Nephron progenitor cell (in vitro differentiated cells): Measurements from ENCODE around the gene AFF2.

ENCODE experiments used
- DNase-seq: peaks from one replicate; pipeline ENCODE4 v3.0.0; 2021
- H3K27ac Mint-ChIP-seq: 2 replicates; pipeline ENCODE4 v1.8.0; 2021; ENCODE audit warnings: mild to moderate bottlenecking, moderate library complexity, mixed read lengths
- H3K27me3 Mint-ChIP-seq: 2 replicates; pipeline ENCODE4 v1.8.0; 2021; ENCODE audit warnings: mild to moderate bottlenecking, low read depth, mixed read lengths; ENCODE audit not compliant: poor library complexity
- H3K36me3 Mint-ChIP-seq: 2 replicates; pipeline ENCODE4 v1.8.0; 2021; ENCODE audit warnings: low read depth, mixed read lengths
- H3K4me1 Mint-ChIP-seq: 2 replicates; pipeline ENCODE4 v1.8.0; 2021; ENCODE audit warnings: mixed read lengths
- H3K4me3 Mint-ChIP-seq: 2 replicates; pipeline ENCODE4 v1.8.0; 2021; ENCODE audit warnings: mild to moderate bottlenecking, moderate library complexity, mixed read lengths
- H3K9me3 Mint-ChIP-seq: 2 replicates; pipeline ENCODE4 v1.8.0; 2021; ENCODE audit warnings: mild to moderate bottlenecking, moderate library complexity, mixed read lengths
- TF ChIP-seq, protein P1 (sequence below): fragments of 200-600 bp; sonication (generic); IDR thresholded peaks from 2 replicates; pipeline ENCODE4 v1.5.0; 2021; ENCODE audit warnings: antibody characterized with exemption

The AFF2 gene

DNA sequence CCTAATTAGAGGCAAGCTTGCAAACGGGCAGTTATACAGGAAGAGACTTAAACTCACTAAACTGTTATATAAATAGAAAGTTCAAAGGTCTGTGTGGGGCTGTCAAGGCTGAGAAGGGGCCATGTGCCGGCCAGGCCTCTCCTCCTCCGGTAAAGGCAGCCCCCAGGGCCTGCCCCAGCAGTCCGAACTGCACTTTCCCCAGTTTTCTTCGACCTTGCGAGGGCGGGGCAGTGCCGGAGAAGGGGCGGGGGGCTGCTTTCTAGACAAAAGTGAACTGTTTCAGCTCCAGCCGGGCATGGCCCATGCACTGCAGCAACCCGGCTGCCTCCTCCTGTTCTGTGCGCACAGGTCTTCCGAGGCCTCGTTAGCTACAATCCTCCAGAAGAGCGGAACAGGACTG, 4.1 kb downstream of the AFF2 start:
- peaks cover 19% of the 10 kb centered on the region for H3K9me3 Mint-ChIP-seq
- H3K4me1 Mint-ChIP-seq: peaks cover 60% of the 10 kb centered on the region
- H3K4me3 Mint-ChIP-seq: peak overlapping the region; percentile 56
- H3K36me3 Mint-ChIP-seq: no peaks in the 10 kb centered on the region
- H3K27me3 Mint-ChIP-seq: no peaks in the 10 kb centered on the region
- TF ChIP-seq, protein P1, sequence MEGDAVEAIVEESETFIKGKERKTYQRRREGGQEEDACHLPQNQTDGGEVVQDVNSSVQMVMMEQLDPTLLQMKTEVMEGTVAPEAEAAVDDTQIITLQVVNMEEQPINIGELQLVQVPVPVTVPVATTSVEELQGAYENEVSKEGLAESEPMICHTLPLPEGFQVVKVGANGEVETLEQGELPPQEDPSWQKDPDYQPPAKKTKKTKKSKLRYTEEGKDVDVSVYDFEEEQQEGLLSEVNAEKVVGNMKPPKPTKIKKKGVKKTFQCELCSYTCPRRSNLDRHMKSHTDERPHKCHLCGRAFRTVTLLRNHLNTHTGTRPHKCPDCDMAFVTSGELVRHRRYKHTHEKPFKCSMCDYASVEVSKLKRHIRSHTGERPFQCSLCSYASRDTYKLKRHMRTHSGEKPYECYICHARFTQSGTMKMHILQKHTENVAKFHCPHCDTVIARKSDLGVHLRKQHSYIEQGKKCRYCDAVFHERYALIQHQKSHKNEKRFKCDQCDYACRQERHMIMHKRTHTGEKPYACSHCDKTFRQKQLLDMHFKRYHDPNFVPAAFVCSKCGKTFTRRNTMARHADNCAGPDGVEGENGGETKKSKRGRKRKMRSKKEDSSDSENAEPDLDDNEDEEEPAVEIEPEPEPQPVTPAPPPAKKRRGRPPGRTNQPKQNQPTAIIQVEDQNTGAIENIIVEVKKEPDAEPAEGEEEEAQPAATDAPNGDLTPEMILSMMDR: no peak
- H3K27ac Mint-ChIP-seq: peak overlapping the region; percentile 27
- peak; percentile 68 for DNase-seq

GRCh38 chrX:148507418-148507817, 7.0 kb downstream of the AFF2 start:
- Mint-ChIP-seq H3K27me3 (no peaks in the 10 kb centered on the region), H3K36me3 (no peaks in the 10 kb centered on the region), H3K27ac (no peak overlapping the region), H3K4me1 (peaks cover 71% of the 10 kb centered on the region), H3K4me3 (no peak overlapping the region), H3K9me3 (peaks cover 12% of the 10 kb centered on the region)
- no peak for DNase-seq
- TF ChIP-seq, protein P1: no peak

- H3K36me3 Mint-ChIP-seq: no peaks in the 10 kb centered on the region
- H3K4me1 Mint-ChIP-seq: peaks cover 40% of the 10 kb centered on the region
- H3K27me3 Mint-ChIP-seq: no peaks in the 10 kb centered on the region
- no peak for DNase-seq
- TF ChIP-seq, protein P1: no peak
- no peak overlapping the region for H3K4me3 Mint-ChIP-seq
- H3K9me3 Mint-ChIP-seq: peaks cover 12% of the 10 kb centered on the region
- no peak overlapping the region for H3K27ac Mint-ChIP-seq
Observed at GRCh38 chrX:148512453-148512852, 12.0 kb downstream of the AFF2 start.

- TF ChIP-seq, protein P1: no peak
- peaks cover 18% of the 10 kb centered on the region for H3K9me3 Mint-ChIP-seq
- H3K36me3 Mint-ChIP-seq: no peaks in the 10 kb centered on the region
- no peak overlapping the region for H3K27ac Mint-ChIP-seq
- H3K4me3 Mint-ChIP-seq: no peak overlapping the region
- DNase-seq: no peak
- H3K27me3 Mint-ChIP-seq: no peaks in the 10 kb centered on the region
- peaks cover 39% of the 10 kb centered on the region for H3K4me1 Mint-ChIP-seq
Observed at GRCh38 chrX:148513661-148514060, 13.2 kb downstream of the AFF2 start.

DNA sequence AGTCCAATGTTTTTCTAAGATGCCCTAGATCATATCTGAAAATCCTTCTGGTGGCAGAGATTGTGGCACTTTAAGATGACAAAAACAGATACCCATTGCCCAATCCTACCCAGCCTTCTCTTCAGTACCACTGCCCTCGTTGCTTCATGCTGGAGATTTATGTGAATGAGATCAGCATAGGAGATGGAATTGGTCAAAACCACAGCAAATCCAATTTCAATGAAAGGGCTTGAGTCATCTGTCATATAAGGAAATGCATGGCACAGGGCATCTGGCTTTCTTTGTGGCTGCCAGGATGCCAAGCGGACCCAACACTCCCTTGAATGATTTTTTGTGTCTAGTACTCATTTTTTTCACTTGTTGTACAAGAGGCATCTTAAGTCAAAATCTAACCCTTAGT, 16.8 kb downstream of the AFF2 start:
- TF ChIP-seq, protein P1: no peak
- H3K4me3 Mint-ChIP-seq: no peak overlapping the region
- no peak for DNase-seq
- no peak overlapping the region for H3K27ac Mint-ChIP-seq
- H3K4me1 Mint-ChIP-seq: peaks cover 50% of the 10 kb centered on the region
- no peaks in the 10 kb centered on the region for H3K27me3 Mint-ChIP-seq
- no peaks in the 10 kb centered on the region for H3K36me3 Mint-ChIP-seq
- peaks cover 16% of the 10 kb centered on the region for H3K9me3 Mint-ChIP-seq

DNA sequence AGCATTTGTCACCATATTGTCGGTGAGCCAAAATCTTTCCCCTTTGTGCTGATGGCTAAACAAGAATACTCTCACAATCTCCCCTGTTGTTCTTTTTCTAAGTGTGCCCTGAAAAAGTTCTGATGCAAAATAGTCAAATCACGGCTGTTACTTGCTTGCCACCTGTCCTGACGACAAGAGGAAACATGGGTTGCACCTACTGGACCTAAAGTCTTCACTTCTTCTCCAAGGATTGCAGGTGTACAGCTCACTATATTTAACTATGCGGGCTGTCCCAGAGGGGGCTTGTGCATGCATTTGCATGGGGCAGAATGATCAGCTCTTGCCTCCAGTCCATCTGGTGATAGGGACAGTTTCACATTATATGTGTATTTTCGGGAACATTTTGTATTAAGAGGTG, 21.6 kb downstream of the AFF2 start:
- Mint-ChIP-seq H3K9me3 (peaks cover 12% of the 10 kb centered on the region), H3K4me3 (no peak overlapping the region)

More for the DNA sequence above, 21.6 kb downstream of the AFF2 start:
- H3K27me3 Mint-ChIP-seq: no peaks in the 10 kb centered on the region
- DNase-seq: no peak
- TF ChIP-seq, protein P1: no peak
- H3K36me3 Mint-ChIP-seq: no peaks in the 10 kb centered on the region
- H3K4me1 Mint-ChIP-seq: peaks cover 50% of the 10 kb centered on the region
- no peak overlapping the region for H3K27ac Mint-ChIP-seq
